Measurements from ENCODE around the gene LRRC63.

Gene LRRC63

DNA sequence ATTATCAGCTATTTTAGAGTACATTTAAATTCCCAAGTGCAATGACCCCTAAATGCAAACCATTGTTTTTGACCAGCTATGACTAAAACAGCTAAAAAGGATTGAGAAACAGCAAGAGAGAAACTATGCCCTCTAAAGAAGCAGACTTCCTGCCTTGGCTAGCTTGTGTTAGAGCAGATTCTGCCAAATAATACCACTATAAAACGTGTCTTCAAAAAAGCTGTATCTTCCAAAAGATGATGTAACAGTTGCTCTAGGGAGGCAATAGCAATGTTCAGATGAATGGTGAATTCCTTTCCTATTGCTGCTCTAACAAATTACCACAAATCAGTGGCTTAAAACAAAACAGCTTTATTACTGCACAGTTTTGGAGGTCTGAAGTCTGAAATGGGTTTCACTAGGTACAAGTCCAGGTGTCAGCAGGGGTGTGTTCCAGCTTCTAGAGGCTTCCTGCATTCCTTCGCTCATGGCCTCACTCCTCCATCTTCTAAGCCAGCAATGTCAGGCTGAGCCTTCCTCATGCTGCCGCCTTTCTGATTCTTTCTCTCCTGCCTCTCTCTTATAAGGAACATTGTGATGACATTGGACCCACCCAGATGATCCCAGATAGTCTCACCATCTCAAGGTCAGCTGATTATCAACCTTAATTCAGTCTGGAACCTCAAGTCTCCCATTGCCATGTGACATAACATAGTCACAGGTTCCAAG lies 84.5 kb downstream of the LRRC63 start:
- TF ChIP-seq, protein P1, sequence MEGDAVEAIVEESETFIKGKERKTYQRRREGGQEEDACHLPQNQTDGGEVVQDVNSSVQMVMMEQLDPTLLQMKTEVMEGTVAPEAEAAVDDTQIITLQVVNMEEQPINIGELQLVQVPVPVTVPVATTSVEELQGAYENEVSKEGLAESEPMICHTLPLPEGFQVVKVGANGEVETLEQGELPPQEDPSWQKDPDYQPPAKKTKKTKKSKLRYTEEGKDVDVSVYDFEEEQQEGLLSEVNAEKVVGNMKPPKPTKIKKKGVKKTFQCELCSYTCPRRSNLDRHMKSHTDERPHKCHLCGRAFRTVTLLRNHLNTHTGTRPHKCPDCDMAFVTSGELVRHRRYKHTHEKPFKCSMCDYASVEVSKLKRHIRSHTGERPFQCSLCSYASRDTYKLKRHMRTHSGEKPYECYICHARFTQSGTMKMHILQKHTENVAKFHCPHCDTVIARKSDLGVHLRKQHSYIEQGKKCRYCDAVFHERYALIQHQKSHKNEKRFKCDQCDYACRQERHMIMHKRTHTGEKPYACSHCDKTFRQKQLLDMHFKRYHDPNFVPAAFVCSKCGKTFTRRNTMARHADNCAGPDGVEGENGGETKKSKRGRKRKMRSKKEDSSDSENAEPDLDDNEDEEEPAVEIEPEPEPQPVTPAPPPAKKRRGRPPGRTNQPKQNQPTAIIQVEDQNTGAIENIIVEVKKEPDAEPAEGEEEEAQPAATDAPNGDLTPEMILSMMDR (conservative IDR thresholded peaks at IDR 0.05; ENCODE audit: low read depth, low read length) = no peak
- no peak overlapping the region for H3K4me3 ChIP-seq (ENCODE audit: low read length)
- peak; percentile 80 for DNase-seq (ENCODE audit: low read depth)

DNA sequence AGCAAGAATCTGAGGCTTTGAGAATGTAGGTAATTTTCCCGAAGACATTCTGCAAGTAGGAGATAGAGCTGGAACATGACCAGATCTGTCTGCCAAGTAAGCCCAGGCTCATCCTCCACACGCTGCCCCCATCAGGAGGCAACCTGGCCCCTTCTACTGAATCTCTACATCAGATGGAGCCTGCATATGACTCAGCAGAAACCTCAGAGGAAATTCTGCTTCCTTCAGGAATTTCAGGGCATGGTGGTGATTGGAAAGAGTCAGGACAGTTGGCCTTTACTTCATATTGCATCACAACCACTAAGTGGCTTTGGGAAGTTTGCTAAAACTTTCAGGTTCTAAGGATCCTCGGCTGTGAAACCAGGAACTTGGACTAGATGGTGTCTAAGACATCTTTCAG lies 85.2 kb downstream of the LRRC63 start:
- DNase-seq (ENCODE audit: low read depth) = no peak
- TF ChIP-seq, protein P1 (conservative IDR thresholded peaks at IDR 0.05; ENCODE audit: low read depth, low read length) = no peak
- H3K4me3 ChIP-seq (ENCODE audit: low read length) = no peak overlapping the region

DNA sequence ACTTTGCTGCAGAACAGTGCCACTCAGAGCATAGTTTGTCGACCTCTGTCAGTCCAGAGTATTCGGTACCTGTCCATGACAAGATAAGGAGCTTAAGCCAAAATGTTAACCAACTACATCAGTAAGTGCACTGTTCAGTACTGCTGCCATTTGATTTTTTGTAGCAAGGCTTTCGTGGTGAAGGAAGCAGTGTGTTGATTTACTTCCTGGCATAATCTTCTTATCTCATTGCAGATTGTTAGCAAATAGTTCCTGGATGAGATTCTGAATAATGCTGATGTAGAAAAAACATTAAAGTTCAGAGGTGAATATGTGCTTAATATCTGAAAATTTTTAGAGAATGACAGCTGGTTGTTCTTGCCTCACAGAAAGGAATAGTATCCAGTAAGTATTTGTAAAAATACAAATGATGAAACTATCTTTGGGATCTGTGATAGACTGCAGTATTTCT lies 85.7 kb downstream of the LRRC63 start:
- no peak for DNase-seq (ENCODE audit: low read depth)
- H3K4me3 ChIP-seq (ENCODE audit: low read length) = no peak overlapping the region
- TF ChIP-seq, protein P1 (conservative IDR thresholded peaks at IDR 0.05; ENCODE audit: low read depth, low read length) = no peak

DNA sequence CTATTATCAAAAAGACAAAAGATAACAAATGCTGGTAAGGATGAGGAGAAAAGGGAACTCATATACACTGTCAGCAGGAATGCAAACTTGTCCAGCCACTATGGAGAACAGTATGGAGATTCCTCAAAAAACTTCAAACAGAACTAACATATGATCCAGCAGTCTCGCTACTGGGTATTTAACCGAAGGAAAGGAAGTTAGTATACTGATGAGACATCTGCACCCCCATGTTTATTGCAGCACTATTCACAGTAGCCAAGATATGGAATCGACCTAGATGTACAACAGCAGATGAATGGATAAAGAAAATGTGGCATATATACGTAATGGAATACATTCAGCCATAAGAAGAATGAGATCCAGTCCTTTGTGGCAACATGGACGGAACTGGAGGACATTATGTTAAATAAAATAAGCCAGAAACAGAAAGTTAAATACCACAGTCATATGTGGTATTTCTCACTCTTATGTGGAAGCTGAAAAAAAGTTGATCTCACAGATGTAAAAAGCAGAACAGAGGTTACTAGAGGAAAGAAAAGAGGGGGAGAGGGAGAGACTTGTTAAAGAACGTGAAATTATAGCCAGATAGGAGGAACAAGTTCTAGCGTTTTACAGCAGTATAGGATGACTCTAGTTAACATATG lies 92.1 kb downstream of the LRRC63 start:
- H3K4me3 ChIP-seq (ENCODE audit: low read length) = no peak overlapping the region
- TF ChIP-seq, protein P1 (conservative IDR thresholded peaks at IDR 0.05; ENCODE audit: low read depth, low read length) = no peak
- DNase-seq (ENCODE audit: low read depth) = no peak

DNA sequence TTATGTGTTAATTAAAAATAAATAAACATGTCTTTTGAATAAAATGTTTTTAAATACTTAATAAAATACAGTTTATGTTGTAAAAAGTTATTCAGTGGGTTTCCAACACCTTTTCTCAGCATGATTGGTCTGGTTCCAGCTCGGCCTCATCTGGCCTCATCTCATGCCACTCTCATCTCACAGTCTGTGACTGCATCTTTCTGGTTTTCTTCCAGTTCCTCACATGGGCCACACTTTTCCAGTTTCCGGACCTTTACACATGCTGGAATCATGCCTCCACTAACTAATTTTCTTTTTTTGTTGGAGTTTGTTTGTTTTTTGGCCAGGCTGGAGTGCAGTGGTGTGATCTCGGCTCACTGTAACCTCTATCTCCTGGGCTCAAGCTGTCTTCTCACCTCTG lies 92.8 kb downstream of the LRRC63 start:
- DNase-seq (ENCODE audit: low read depth) = no peak
- TF ChIP-seq, protein P1 (conservative IDR thresholded peaks at IDR 0.05; ENCODE audit: low read depth, low read length) = no peak

DNA sequence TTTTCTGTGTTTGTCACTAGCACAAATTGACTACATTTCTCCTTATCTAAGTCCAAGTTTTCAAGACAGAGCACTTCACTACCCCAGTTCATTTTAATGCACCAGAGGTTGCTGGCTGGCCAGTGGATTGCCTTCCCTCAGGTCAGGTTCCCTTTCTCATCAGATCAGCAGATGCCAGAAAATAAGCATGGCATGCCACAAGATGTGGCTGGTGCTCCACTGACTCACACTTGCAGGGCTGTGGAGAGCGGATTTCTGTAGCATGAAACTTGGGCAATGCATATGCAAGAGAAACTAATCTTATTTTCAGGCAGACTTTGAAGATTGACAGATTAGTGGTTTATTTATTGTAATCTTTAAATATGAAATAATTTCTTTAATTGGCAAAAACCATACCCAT lies 95.8 kb downstream of the LRRC63 start:
- no peak overlapping the region for H3K4me3 ChIP-seq (ENCODE audit: low read length)
- peak; percentile 68 for DNase-seq (ENCODE audit: low read depth)
- TF ChIP-seq, protein P1 (conservative IDR thresholded peaks at IDR 0.05; ENCODE audit: low read depth, low read length) = no peak

More for the DNA sequence above, 92.8 kb downstream of the LRRC63 start:
- no peak overlapping the region for H3K4me3 ChIP-seq (ENCODE audit: low read length)

DNA sequence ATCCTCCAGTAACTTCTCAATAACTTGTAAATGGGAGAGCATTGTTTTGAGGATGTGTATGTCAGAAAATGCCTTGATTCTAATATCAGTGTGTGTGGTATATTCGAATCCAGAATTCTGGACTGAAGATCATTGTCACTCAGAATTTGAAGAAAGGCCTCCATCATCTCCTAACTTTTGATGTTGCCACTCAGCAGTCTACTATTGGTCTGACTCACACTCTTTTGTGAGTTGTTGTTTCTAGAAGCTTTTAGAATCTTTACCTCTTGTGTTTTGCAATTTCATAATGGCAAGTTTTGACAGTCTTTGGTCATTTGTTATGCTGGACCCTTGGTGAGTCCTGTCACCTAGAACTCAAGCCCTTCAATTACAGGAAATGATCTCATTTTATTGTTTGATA lies 98.3 kb downstream of the LRRC63 start:
- H3K4me3 ChIP-seq (ENCODE audit: low read length) = no peak overlapping the region
- TF ChIP-seq, protein P1 (conservative IDR thresholded peaks at IDR 0.05; ENCODE audit: low read depth, low read length) = no peak
- no peak for DNase-seq (ENCODE audit: low read depth)

Data from retinal pigment epithelial cell (primary cell).